Naive thymus-derived CD4-positive, alpha-beta T cell (primary cell): Measurements from ENCODE around the gene EYA3. TPM values are rescaled to one million over a fixed set of nuclear protein-coding genes. Genes with fewer than 3 reads are reported as not detected.

Experiments used
- ATAC-seq: fragments of 150-1000 bp; cut with Tn5 transposase; 2 replicates; pipeline ENCODE4 v1.10.0; 2021; ENCODE audit warnings: mild to moderate bottlenecking, moderate library complexity
- CTCF ChIA-PET: fragments of 350-600 bp; sonication (Branson Sonifier 250); formaldehyde crosslinking; loops from one replicate; lab custom pipeline; 2021; ENCODE audit warnings: antibody characterized with exemption; lab: Charles Lee
- POLR2A ChIA-PET: fragments of 350-600 bp; sonication (Branson Sonifier 250); formaldehyde crosslinking; loops from one replicate; lab custom pipeline; 2021; ENCODE audit warnings: antibody characterized with exemption, inconsistent platforms; lab: Charles Lee
- DNase-seq, 9 donors: peaks; one replicate each; pipeline versions ENCODE4 v3.0.0 to v3.0.0-alpha.2; 2020 to 2022; ENCODE audit warnings: mixed read lengths in 1 of 9
- H3K27ac ChIP-seq: one replicate; pipeline ENCODE4 v1.7.0; 2013; ENCODE audit warnings: mild to moderate bottlenecking, low read depth, low read length, moderate library complexity
- H3K27me3 ChIP-seq, 2 donors: one replicate each; pipeline ENCODE4 v1.7.0; 2013; ENCODE audit warnings: low read length in 2 of 2, mild to moderate bottlenecking in 2 of 2, moderate library complexity in 2 of 2; ENCODE audit not compliant: control insufficient read depth in 2 of 2, insufficient read depth in 2 of 2
- H3K36me3 ChIP-seq, 3 experiments: 1 replicate in 2 of 3; 2 replicates in 1 of 3; pipeline ENCODE4 v1.7.0; 2013; ENCODE audit warnings: low read length in 3 of 3, mild to moderate bottlenecking in 3 of 3, moderate library complexity in 1 of 3; ENCODE audit not compliant: insufficient read depth in 3 of 3, control insufficient read depth in 2 of 3
- H3K4me1 ChIP-seq, 2 donors: one replicate each; pipeline ENCODE4 v1.7.0; 2013; ENCODE audit warnings: low read length in 2 of 2, mild to moderate bottlenecking in 2 of 2, moderate library complexity in 1 of 2; ENCODE audit not compliant: control insufficient read depth in 2 of 2, insufficient read depth in 2 of 2
- H3K4me3 ChIP-seq: 2 replicates; pipeline ENCODE4 v1.7.0; 2013; ENCODE audit warnings: mild to moderate bottlenecking, low read length
- H3K9me3 ChIP-seq, 3 experiments: 1 replicate in 2 of 3; 2 replicates in 1 of 3; pipeline ENCODE4 v1.7.0; 2013; ENCODE audit warnings: low read length in 3 of 3; ENCODE audit not compliant: control insufficient read depth in 2 of 3
- H3K27ac Mint-ChIP-seq, 9 donors: one replicate each; pipeline ENCODE4 v1.8.0; 2020 to 2022; ENCODE audit warnings: mixed read lengths in 9 of 9, mild to moderate bottlenecking in 8 of 9, moderate library complexity in 5 of 9, inconsistent platforms in 2 of 9
- H3K27me3 Mint-ChIP-seq, 5 donors: one replicate each; pipeline ENCODE4 v1.8.0; 2021 to 2022; ENCODE audit warnings: mixed read lengths in 5 of 5, mild to moderate bottlenecking in 1 of 5
- H3K36me3 Mint-ChIP-seq, 5 donors: one replicate each; pipeline ENCODE4 v1.8.0; 2020 to 2022; ENCODE audit warnings: mixed read lengths in 5 of 5, mild to moderate bottlenecking in 3 of 5, inconsistent platforms in 1 of 5
- H3K4me1 Mint-ChIP-seq, 7 donors: one replicate each; pipeline ENCODE4 v1.8.0; 2020 to 2022; ENCODE audit warnings: mixed read lengths in 7 of 7, mild to moderate bottlenecking in 3 of 7, inconsistent platforms in 1 of 7
- H3K4me3 Mint-ChIP-seq, 10 donors: one replicate each; pipeline ENCODE4 v1.8.0; 2020 to 2022; ENCODE audit warnings: mild to moderate bottlenecking in 10 of 10, mixed read lengths in 10 of 10, moderate library complexity in 6 of 10, inconsistent platforms in 2 of 10
- H3K9me3 Mint-ChIP-seq, 11 donors: one replicate each; pipeline ENCODE4 v1.8.0; 2020 to 2022; ENCODE audit warnings: mixed read lengths in 11 of 11, mild to moderate bottlenecking in 4 of 11, inconsistent platforms in 1 of 11, moderate library complexity in 1 of 11
- intact Hi-C, 2 donors: fragments of 100-400 bp; cut with micrococcal nuclease; formaldehyde crosslinking; loops; one replicate each; pipeline ENCODE4 v1.15.1; 2023
- polyA plus RNA-seq, 2 donors: library from polyadenylated mRNA; unstranded; fragments of 300-500 nt; fragmentation: Illumina TruSeq; gene quantifications; one replicate each; pipeline ENCODE4 v1.2.3, GENCODE V29; 2021
- total RNA-seq, 6 experiments: library from RNA in 5 of 6; stranded (reverse) in 5 of 6; gene quantifications; 1 replicate in 5 of 6; 2 replicates in 1 of 6; pipeline ENCODE4 v1.2.3 and lab custom pipeline; 2021 to 2026

The EYA3 gene
- total and polyA plus RNA-seq, 7 experiments from 2014 or later = 4.9 to 31.7 (median 18.6) TPM

DNA sequence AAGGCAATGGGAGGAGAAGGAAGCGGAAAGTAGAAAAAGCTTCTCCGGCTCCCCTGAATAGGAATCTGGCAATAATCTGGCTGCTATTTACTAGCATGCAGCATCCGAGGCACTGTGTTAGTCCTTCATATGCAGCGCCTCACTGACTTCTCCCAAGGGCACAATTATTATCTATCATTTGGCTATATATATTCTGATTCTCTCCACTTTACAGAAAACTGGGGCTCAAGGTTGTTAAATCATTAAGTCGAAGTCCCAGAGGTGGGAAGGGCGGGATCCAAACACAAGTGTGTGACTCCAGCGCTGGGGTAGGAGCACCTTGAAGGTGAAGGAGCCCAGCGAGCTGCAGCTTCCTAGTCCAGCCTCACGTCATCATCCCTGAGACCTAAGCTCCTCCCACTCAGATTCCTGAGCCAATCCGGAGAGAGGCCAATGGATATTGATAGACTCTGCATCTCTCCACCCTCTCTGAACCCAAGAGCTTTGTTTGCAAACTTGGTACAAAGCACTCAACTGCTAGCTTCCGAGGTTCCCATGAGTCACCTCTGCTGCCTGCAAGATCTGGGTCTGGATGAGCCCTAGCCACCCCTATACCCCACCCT lies 16.6 kb upstream of the EYA3 start:
- Mint-ChIP-seq H3K4me3 (no peak overlapping the region), H3K27ac (no peak overlapping the region), H3K27me3 (peaks cover 0 to 20% (median 0%) of the 10 kb centered on the region in 5 donors), H3K9me3 (no peaks in the 10 kb centered on the region), H3K4me1 (peaks cover 0 to 2% (median 0%) of the 10 kb centered on the region in 7 donors), H3K36me3 (no peaks in the 10 kb centered on the region)
- CTCF ChIA-PET = no interaction called here
- Histone ChIP-seq H3K27me3 (no peaks in the 10 kb centered on the region), H3K36me3 (no peaks in the 10 kb centered on the region), H3K4me3 (no peak overlapping the region), H3K9me3 (no peaks in the 10 kb centered on the region), H3K27ac (no peak overlapping the region), H3K4me1 (no peaks in the 10 kb centered on the region)
- intact Hi-C loops = no loop called here
- DNase-seq (no peak), ATAC-seq (no peak)
- POLR2A ChIA-PET = no interaction called here

GRCh38 chr1:28102189-28102588 lies 13.8 kb upstream of the EYA3 start:
- ChIA-PET POLR2A (no interaction called here), CTCF (no interaction called here)
- peaks cover 0 to 19% (median 0%) of the 10 kb centered on the region in 5 donors for H3K27me3 Mint-ChIP-seq
- H3K9me3 Mint-ChIP-seq = no peaks in the 10 kb centered on the region
- no peak for ATAC-seq
- H3K4me3 Mint-ChIP-seq = no peak overlapping the region
- peaks cover 0 to 2% (median 0%) of the 10 kb centered on the region in 7 donors for H3K4me1 Mint-ChIP-seq
- H3K27me3 ChIP-seq = no peaks in the 10 kb centered on the region
- no peak overlapping the region for H3K27ac ChIP-seq
- H3K4me1 ChIP-seq = no peaks in the 10 kb centered on the region
- intact Hi-C loops = no loop called here
- H3K27ac Mint-ChIP-seq = no peak overlapping the region
- H3K9me3 ChIP-seq = no peaks in the 10 kb centered on the region
- no peak for DNase-seq
- H3K36me3 ChIP-seq = no peaks in the 10 kb centered on the region
- H3K4me3 ChIP-seq = no peak overlapping the region
- no peaks in the 10 kb centered on the region for H3K36me3 Mint-ChIP-seq

DNA sequence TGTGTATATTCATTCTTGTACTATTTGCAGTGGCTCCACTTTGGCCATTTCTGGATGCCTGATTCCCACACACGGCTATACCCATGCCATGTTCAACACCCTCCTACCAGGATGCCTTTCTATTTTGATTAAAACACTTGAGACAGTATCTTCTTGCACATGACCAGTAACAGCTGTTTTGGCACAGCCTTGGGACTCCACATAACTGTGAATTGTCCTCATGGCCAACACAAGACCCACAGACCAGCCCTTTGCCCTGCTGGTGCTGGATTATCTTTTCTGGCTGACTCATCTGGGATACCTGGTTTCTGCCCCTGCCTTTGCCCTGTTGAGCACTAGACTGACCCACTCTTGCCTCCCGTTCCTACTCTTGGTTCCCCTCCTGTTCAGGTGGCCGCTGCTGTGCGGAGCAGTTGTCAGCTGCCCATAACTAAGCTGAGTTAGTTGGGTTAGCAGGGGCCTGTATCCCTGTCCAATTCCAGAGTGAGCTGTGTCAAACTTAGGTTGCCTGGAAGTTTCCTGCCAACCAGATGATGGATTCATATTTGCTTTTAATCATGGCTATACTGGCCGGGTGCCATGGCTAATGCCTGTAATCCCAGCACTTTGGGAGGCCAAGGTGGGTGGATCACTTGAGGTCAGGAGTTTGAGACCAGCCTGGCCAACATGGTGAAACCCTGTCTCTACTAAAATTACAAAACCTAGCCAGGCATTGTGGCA lies 10.8 kb upstream of the EYA3 start:
- ATAC-seq (no peak), DNase-seq (no peak)
- H3K9me3 ChIP-seq = no peaks in the 10 kb centered on the region
- no peaks in the 10 kb centered on the region for H3K4me1 ChIP-seq
- peaks cover 0 to 32% (median 0%) of the 10 kb centered on the region in 5 donors for H3K27me3 Mint-ChIP-seq
- H3K4me3 ChIP-seq = no peak overlapping the region
- intact Hi-C loops = no loop called here
- no peaks in the 10 kb centered on the region for H3K36me3 ChIP-seq
- no peaks in the 10 kb centered on the region for H3K27me3 ChIP-seq
- H3K36me3 Mint-ChIP-seq = peaks cover 0 to 6% (median 0%) of the 10 kb centered on the region in 5 donors
- no peak overlapping the region for H3K27ac ChIP-seq
- CTCF ChIA-PET = no interaction called here
- H3K4me3 Mint-ChIP-seq = no peak overlapping the region
- POLR2A ChIA-PET = no interaction called here
- peaks cover 0 to 9% (median 0%) of the 10 kb centered on the region in 7 donors for H3K4me1 Mint-ChIP-seq
- H3K27ac Mint-ChIP-seq = no peak overlapping the region
- no peaks in the 10 kb centered on the region for H3K9me3 Mint-ChIP-seq

DNA sequence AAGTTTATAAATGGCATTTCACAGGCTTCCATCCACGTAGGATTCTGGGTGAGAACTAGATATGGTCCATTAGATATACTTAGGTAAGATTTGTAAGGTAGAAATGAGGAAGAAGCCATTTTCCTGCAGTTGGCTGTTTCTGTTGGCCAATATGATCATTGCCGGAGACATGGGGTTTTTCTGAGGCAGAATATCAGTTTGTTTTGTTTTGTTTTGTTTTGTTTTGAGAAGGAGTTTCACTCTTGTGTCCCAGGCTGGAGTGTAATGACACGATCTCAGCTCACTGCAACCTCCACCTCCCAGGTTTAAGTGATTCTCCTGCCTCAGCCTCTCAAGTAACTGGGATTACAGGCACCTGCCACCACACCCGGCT lies 8.7 kb upstream of the EYA3 start:
- CTCF ChIA-PET = no interaction called here
- Histone ChIP-seq H3K9me3 (no peaks in the 10 kb centered on the region), H3K27me3 (no peaks in the 10 kb centered on the region), H3K36me3 (no peaks in the 10 kb centered on the region), H3K4me3 (no peak overlapping the region), H3K27ac (no peak overlapping the region), H3K4me1 (no peaks in the 10 kb centered on the region)
- H3K27ac Mint-ChIP-seq = no peak overlapping the region
- H3K4me1 Mint-ChIP-seq = peaks cover 0 to 9% (median 0%) of the 10 kb centered on the region in 7 donors
- no peak for DNase-seq
- ATAC-seq = no peak
- POLR2A ChIA-PET = no interaction called here
- no peaks in the 10 kb centered on the region for H3K9me3 Mint-ChIP-seq
- H3K36me3 Mint-ChIP-seq = peaks cover 0 to 6% (median 0%) of the 10 kb centered on the region in 5 donors
- peaks cover 0 to 35% (median 0%) of the 10 kb centered on the region in 5 donors for H3K27me3 Mint-ChIP-seq
- H3K4me3 Mint-ChIP-seq = no peak overlapping the region
- intact Hi-C loops = no loop called here

- Mint-ChIP-seq H3K4me1 (peaks cover 0 to 9% (median 0%) of the 10 kb centered on the region in 7 donors), H3K9me3 (no peaks in the 10 kb centered on the region), H3K27me3 (peaks cover 0 to 35% (median 0%) of the 10 kb centered on the region in 5 donors), H3K4me3 (peak overlapping the region in 6 of 10 donors; percentile 4 to 36 (median 12)), H3K36me3 (peaks cover 0 to 6% (median 0%) of the 10 kb centered on the region in 5 donors), H3K27ac (no peak overlapping the region)
- ATAC-seq (peak; percentile 45), DNase-seq (no peak)
- H3K27ac ChIP-seq = no peak overlapping the region
- no peaks in the 10 kb centered on the region for H3K27me3 ChIP-seq
- ChIA-PET CTCF (no interaction called here), POLR2A (no interaction called here)
- H3K4me1 ChIP-seq = no peaks in the 10 kb centered on the region
- H3K9me3 ChIP-seq = no peaks in the 10 kb centered on the region
- intact Hi-C loops = no loop called here
- no peaks in the 10 kb centered on the region for H3K36me3 ChIP-seq
- no peak overlapping the region for H3K4me3 ChIP-seq
Measured at GRCh38 chr1:28096210-28097099, 8.0 kb upstream of the EYA3 start.

DNA sequence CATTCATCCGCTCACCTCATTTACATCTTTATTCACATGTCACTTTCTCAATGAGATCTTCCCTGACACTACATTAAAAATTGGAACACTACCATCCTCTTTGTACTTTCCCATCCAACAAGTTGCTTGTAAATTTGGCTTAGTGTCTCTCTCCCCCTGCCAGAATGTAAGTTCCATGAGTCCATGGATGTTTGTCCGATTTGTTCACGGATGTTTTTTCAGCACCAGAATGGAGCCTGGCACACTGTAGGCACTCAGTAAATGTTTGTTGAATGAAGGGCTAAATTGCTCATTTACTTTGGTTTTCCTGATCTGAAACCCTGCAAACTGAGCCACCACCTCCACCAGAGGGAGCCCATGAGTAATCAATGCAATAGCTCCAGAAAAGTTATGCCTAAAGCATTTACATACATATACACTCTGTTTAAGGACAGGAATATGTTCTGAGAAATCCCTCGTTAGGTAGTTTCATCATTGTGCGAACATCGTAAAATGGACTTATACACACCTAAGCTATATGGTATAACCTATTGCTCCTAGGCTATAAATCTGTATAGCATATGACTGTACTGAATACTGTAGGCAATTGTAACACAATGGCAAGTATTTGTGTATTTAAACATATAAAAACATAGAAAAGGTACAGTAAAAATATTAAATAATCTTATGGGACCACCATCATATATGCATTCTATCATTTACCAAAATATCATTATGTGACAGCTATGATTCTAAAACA lies 2.8 kb upstream of the EYA3 start:
- CTCF ChIA-PET = interaction anchor here (0.5 to 3.2 kb wide), 12 partner anchors 15 to 1233 kb away, joined by 3 to 32 read pairs (median 4); partner anchors contain the start of gene STX12
- peaks cover 0 to 3% (median 0%) of the 10 kb centered on the region in 5 donors for H3K36me3 Mint-ChIP-seq
- Histone ChIP-seq H3K27ac (no peak overlapping the region), H3K27me3 (no peaks in the 10 kb centered on the region), H3K4me1 (peaks cover 11 to 12% of the 10 kb centered on the region in 2 donors), H3K4me3 (no peak overlapping the region), H3K9me3 (no peaks in the 10 kb centered on the region), H3K36me3 (peaks cover 0 to 4% (median 0%) of the 10 kb centered on the region in 3 experiments)
- DNase-seq (peak; percentile 51 to 82 (median 76)), ATAC-seq (peak; percentile 24)
- peaks cover 19 to 36% (median 27%) of the 10 kb centered on the region in 7 donors for H3K4me1 Mint-ChIP-seq
- H3K27ac Mint-ChIP-seq = peak overlapping the region; percentile 9 to 83 (median 46)
- H3K4me3 Mint-ChIP-seq = peak overlapping the region; percentile 33 to 79 (median 53)
- intact Hi-C loops = loop anchor here (1.0 to 2.0 kb wide), 4 partner anchors 78 to 786 kb away; no protein-coding TSS in a partner anchor
- POLR2A ChIA-PET = interaction anchor here (1.1 kb wide), 1 partner anchor 1091 kb away, joined by 3 read pairs; the partner anchor contains the start of gene SRSF4
- H3K27me3 Mint-ChIP-seq = peaks cover 0 to 27% (median 0%) of the 10 kb centered on the region in 5 donors
- no peaks in the 10 kb centered on the region for H3K9me3 Mint-ChIP-seq
